Ascending aorta (tissue), 2 donors: ENCODE data around the gene SMIM23. TPM values are rescaled to one million over a fixed set of nuclear protein-coding genes. Genes with fewer than 3 reads are reported as not detected.

Experiments used
- DNase-seq, 2 donors: peaks; one replicate each; pipeline ENCODE4 v3.0.0-alpha.2; 2019; ENCODE audit warnings: low spot score in 2 of 2
- H3K27ac ChIP-seq, 2 donors: fragments of 200-600 bp; sonication (generic); one replicate each; pipeline ENCODE4 v1.5.1; 2016 to 2017; ENCODE audit warnings: mild to moderate bottlenecking in 1 of 2
- H3K27me3 ChIP-seq: fragments of 200-600 bp; sonication (generic); one replicate; pipeline ENCODE4 v1.5.1; 2017
- H3K36me3 ChIP-seq, 2 donors: fragments of 200-600 bp; sonication (generic); one replicate each; pipeline ENCODE4 v1.5.1; 2016
- H3K4me1 ChIP-seq, 2 donors: fragments of 200-600 bp; sonication (generic); one replicate each; pipeline ENCODE4 v1.5.1; 2016 to 2017; ENCODE audit warnings: mild to moderate bottlenecking in 1 of 2
- H3K4me3 ChIP-seq, 2 donors: fragments of 200-600 bp; sonication (generic); one replicate each; pipeline ENCODE4 v1.5.1; 2016 to 2017; ENCODE audit warnings: mild to moderate bottlenecking in 1 of 2
- H3K9me3 ChIP-seq, 2 donors: fragments of 200-600 bp; sonication (generic); one replicate each; pipeline ENCODE4 v1.5.1; 2016
- CTCF ChIP-seq, 3 experiments: fragments of 200-600 bp in 2 of 3; fragments of 450-650 bp in 1 of 3; sonication (generic) in 2 of 3; IDR thresholded peaks; one replicate each; pipeline ENCODE4 v1.5.1; 2016 to 2019; ENCODE audit warnings: antibody characterized with exemption in 3 of 3, mild to moderate bottlenecking in 1 of 3, moderate library complexity in 1 of 3
- intact Hi-C: fragments of 100-400 bp; cut with DNase I; formaldehyde crosslinking; loops from one replicate; pipeline ENCODE4 v1.15.1; 2023
- total RNA-seq: library from RNA; depleted of rRNA; stranded (reverse); fragments of >200 nt; gene quantifications from one replicate; pipeline ENCODE4 v1.1.0, GENCODE V29; 2016

Gene SMIM23
- total RNA-seq, 1 donor from 2014 or later = not detected

- TF ChIP-seq CTCF (IDR thresholded peaks at IDR 0.05) = no peak
- intact Hi-C loops = no loop called here
- DNase-seq = no peak
Measured at GRCh38 chr5:171827162-171827561, 41.5 kb downstream of the SMIM23 start.

GRCh38 chr5:171830686-171831085 is 45.1 kb downstream of the SMIM23 start:
- Histone ChIP-seq H3K27me3 (no peaks in the 10 kb centered on the region), H3K27ac (no peak overlapping the region), H3K4me1 (no peaks in the 10 kb centered on the region), H3K4me3 (no peak overlapping the region), H3K9me3 (no peaks in the 10 kb centered on the region), H3K36me3 (no peaks in the 10 kb centered on the region)
- no peak for DNase-seq
- no peak for TF ChIP-seq CTCF (IDR thresholded peaks at IDR 0.05)
- intact Hi-C loops = no loop called here

More at GRCh38 chr5:171827162-171827561, 41.5 kb downstream of the SMIM23 start:
- Histone ChIP-seq H3K4me1 (no peaks in the 10 kb centered on the region), H3K9me3 (no peaks in the 10 kb centered on the region), H3K27me3 (no peaks in the 10 kb centered on the region), H3K27ac (no peak overlapping the region), H3K4me3 (no peak overlapping the region), H3K36me3 (no peaks in the 10 kb centered on the region)

GRCh38 chr5:171832775-171833174 is 47.2 kb downstream of the SMIM23 start:
- H3K9me3 ChIP-seq = no peaks in the 10 kb centered on the region
- no peak overlapping the region for H3K4me3 ChIP-seq
- no peaks in the 10 kb centered on the region for H3K27me3 ChIP-seq
- DNase-seq = no peak
- TF ChIP-seq CTCF (IDR thresholded peaks at IDR 0.05) = no peak
- no peaks in the 10 kb centered on the region for H3K36me3 ChIP-seq
- no peaks in the 10 kb centered on the region for H3K4me1 ChIP-seq
- no peak overlapping the region for H3K27ac ChIP-seq
- intact Hi-C loops = no loop called here

- H3K27ac ChIP-seq = no peak overlapping the region
- no peaks in the 10 kb centered on the region for H3K4me1 ChIP-seq
- intact Hi-C loops = no loop called here
- no peaks in the 10 kb centered on the region for H3K27me3 ChIP-seq
- no peak for DNase-seq
- TF ChIP-seq CTCF (IDR thresholded peaks at IDR 0.05) = no peak
- H3K4me3 ChIP-seq = no peak overlapping the region
- no peaks in the 10 kb centered on the region for H3K36me3 ChIP-seq
- H3K9me3 ChIP-seq = no peaks in the 10 kb centered on the region
Measured at GRCh38 chr5:171834461-171834860, 48.8 kb downstream of the SMIM23 start.

GRCh38 chr5:171835066-171835465 is 49.4 kb downstream of the SMIM23 start:
- intact Hi-C loops = no loop called here
- DNase-seq = no peak
- TF ChIP-seq CTCF (IDR thresholded peaks at IDR 0.05) = no peak
- Histone ChIP-seq H3K4me3 (no peak overlapping the region), H3K36me3 (no peaks in the 10 kb centered on the region), H3K27ac (no peak overlapping the region), H3K4me1 (no peaks in the 10 kb centered on the region), H3K27me3 (no peaks in the 10 kb centered on the region), H3K9me3 (no peaks in the 10 kb centered on the region)

GRCh38 chr5:171837522-171837921 is 51.9 kb downstream of the SMIM23 start:
- H3K4me1 ChIP-seq = no peaks in the 10 kb centered on the region
- no peak for DNase-seq
- no peak overlapping the region for H3K4me3 ChIP-seq
- no peak for TF ChIP-seq CTCF (IDR thresholded peaks at IDR 0.05)
- intact Hi-C loops = no loop called here
- no peaks in the 10 kb centered on the region for H3K27me3 ChIP-seq
- no peak overlapping the region for H3K27ac ChIP-seq
- no peaks in the 10 kb centered on the region for H3K9me3 ChIP-seq
- H3K36me3 ChIP-seq = no peaks in the 10 kb centered on the region
